Uterus (tissue), 4 donors: ENCODE measurements around the gene BRF1. TPM values are rescaled to one million over a fixed set of nuclear protein-coding genes. Genes with fewer than 3 reads are reported as not detected.

Experiments
- DNase-seq, 2 donors: peaks; one replicate each; pipeline ENCODE4 v3.0.0-alpha.2; 2019 to 2020
- H3K27ac ChIP-seq, 2 donors: fragments of 200-600 bp; sonication (generic); 1 replicate in 1 of 2; 2 replicates in 1 of 2; pipeline ENCODE4 v1.5.1; 2016 to 2018
- H3K27me3 ChIP-seq, 2 donors: fragments of 200-600 bp; sonication (generic); one replicate each; pipeline ENCODE4 v1.5.1; 2018 to 2019; ENCODE audit warnings: control low read depth in 1 of 2
- H3K36me3 ChIP-seq, 2 donors: fragments of 200-600 bp; sonication (generic); one replicate each; pipeline ENCODE4 v1.5.1; 2019; ENCODE audit warnings: control low read depth in 1 of 2
- H3K4me1 ChIP-seq, 2 donors: fragments of 200-600 bp; sonication (generic); one replicate each; pipeline ENCODE4 v1.5.1; 2018 to 2019; ENCODE audit warnings: control low read depth in 1 of 2
- H3K4me3 ChIP-seq, 2 donors: fragments of 200-600 bp; sonication (generic); 1 replicate in 1 of 2; 2 replicates in 1 of 2; pipeline ENCODE4 v1.5.1; 2018 to 2019; ENCODE audit warnings: mild to moderate bottlenecking in 1 of 2
- H3K9me3 ChIP-seq, 2 donors: fragments of 200-600 bp; sonication (generic); one replicate each; pipeline ENCODE4 v1.5.1; 2019; ENCODE audit warnings: control low read depth in 1 of 2
- POLR2A ChIP-seq, 2 donors: fragments of 450-650 bp; IDR thresholded peaks; one replicate each; pipeline ENCODE4 v1.6.1; 2016; ENCODE audit warnings: antibody characterized with exemption in 2 of 2, mild to moderate bottlenecking in 1 of 2, moderate library complexity in 1 of 2
- intact Hi-C: fragments of 100-400 bp; cut with DNase I; formaldehyde crosslinking; loops from one replicate; pipeline ENCODE4 v1.15.1; 2023; ENCODE audit warnings: low total_unique reads
- total RNA-seq, 4 donors: library from RNA; depleted of rRNA in 3 of 4; stranded (reverse); fragments of >200 nt in 3 of 4; gene quantifications; one replicate each; pipeline versions ENCODE4 v1.1.0 to v1.2.4, GENCODE V29; 2014 to 2023
- TF ChIP-seq, protein P1 (sequence below), 4 experiments: fragments of 200-600 bp in 2 of 4; fragments of 450-650 bp in 2 of 4; sonication (generic) in 2 of 4; IDR thresholded peaks; one replicate each; pipeline ENCODE4 v1.5.1; 2016 to 2019; ENCODE audit warnings: antibody characterized with exemption in 4 of 4, mild to moderate bottlenecking in 2 of 4, moderate library complexity in 1 of 4
- donor health status: DM: yes; HTN: yes; CAD: no.

The BRF1 gene
- total RNA-seq, 4 donors from 2014 or later, result 9.7 to 77.7 (median 61.3) TPM

GRCh38 chr14:105250986-105251385 lies 49.8 kb downstream of the BRF1 start:
- Histone ChIP-seq H3K9me3 (no peaks in the 10 kb centered on the region), H3K27ac (no peak overlapping the region), H3K27me3 (no peaks in the 10 kb centered on the region), H3K4me1 (no peaks in the 10 kb centered on the region), H3K36me3 (no peaks in the 10 kb centered on the region), H3K4me3 (no peak overlapping the region)
- DNase-seq, result no peak
- no peak for TF ChIP-seq POLR2A (IDR thresholded peaks at IDR 0.05)
- TF ChIP-seq, protein P1, sequence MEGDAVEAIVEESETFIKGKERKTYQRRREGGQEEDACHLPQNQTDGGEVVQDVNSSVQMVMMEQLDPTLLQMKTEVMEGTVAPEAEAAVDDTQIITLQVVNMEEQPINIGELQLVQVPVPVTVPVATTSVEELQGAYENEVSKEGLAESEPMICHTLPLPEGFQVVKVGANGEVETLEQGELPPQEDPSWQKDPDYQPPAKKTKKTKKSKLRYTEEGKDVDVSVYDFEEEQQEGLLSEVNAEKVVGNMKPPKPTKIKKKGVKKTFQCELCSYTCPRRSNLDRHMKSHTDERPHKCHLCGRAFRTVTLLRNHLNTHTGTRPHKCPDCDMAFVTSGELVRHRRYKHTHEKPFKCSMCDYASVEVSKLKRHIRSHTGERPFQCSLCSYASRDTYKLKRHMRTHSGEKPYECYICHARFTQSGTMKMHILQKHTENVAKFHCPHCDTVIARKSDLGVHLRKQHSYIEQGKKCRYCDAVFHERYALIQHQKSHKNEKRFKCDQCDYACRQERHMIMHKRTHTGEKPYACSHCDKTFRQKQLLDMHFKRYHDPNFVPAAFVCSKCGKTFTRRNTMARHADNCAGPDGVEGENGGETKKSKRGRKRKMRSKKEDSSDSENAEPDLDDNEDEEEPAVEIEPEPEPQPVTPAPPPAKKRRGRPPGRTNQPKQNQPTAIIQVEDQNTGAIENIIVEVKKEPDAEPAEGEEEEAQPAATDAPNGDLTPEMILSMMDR (IDR thresholded peaks at IDR 0.05), result no peak
- intact Hi-C loops, result no loop called here

DNA sequence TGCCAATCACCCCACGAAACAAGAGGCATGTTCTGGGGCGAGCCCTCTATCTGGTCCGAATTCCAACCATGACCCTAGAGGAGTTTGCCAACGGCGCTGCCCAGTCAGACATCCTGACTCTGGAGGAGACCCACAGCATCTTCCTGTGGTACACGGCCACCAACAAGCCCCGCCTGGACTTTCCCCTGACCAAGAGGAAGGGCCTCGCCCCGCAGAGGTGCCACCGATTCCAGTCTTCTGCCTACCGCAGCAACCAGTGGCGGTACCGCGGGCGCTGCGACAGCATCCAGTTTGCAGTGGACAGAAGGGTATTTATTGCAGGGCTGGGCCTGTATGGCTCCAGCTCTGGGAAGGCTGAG lies 50.8 kb downstream of the BRF1 start:
- Histone ChIP-seq H3K9me3 (no peaks in the 10 kb centered on the region), H3K36me3 (no peaks in the 10 kb centered on the region), H3K4me3 (no peak overlapping the region), H3K4me1 (no peaks in the 10 kb centered on the region), H3K27ac (no peak overlapping the region), H3K27me3 (no peaks in the 10 kb centered on the region)
- intact Hi-C loops, result no loop called here
- no peak for TF ChIP-seq POLR2A (IDR thresholded peaks at IDR 0.05)
- TF ChIP-seq, protein P1 (IDR thresholded peaks at IDR 0.05), result no peak
- no peak for DNase-seq

DNA sequence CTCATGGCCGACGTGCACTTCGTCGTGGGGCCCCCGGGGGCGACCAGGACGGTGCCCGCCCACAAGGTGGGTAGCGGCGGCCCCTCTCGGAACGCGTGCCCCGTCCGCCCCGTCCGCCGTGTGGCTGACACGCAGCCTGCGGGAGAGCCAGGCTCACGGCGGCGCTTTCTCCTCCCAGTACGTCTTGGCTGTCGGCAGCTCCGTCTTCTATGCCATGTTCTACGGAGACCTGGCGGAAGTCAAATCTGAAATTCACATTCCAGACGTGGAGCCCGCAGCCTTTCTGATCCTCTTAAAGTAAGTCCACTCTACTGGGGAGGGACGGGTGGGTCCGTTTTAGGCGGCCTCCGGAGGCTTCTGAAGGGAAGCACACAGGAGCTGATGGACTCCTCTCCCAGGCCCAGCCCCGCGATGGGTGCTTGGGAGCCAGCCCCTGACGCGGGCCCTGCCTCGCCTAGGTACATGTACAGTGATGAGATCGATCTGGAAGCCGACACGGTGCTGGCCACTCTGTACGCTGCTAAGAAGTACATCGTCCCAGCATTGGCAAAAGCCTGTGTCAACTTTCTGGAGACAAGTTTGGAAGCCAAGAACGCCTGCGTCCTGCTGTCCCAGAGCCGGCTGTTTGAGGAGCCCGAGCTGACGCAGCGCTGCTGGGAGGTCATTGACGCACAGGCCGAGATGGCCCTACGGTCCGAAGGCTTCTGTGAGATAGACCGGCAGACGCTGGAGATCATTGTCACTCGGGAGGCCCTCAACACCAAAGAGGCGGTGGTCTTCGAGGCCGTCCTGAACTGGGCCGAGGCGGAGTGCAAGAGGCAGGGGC lies 51.4 kb downstream of the BRF1 start:
- H3K4me1 ChIP-seq, result no peaks in the 10 kb centered on the region
- H3K36me3 ChIP-seq, result no peaks in the 10 kb centered on the region
- peak overlapping the region; percentile 32 to 54 for H3K4me3 ChIP-seq
- H3K27me3 ChIP-seq, result no peaks in the 10 kb centered on the region
- DNase-seq, result no peak
- H3K27ac ChIP-seq, result peak overlapping the region; percentile 87 to 88
- H3K9me3 ChIP-seq, result no peaks in the 10 kb centered on the region
- intact Hi-C loops, result no loop called here
- TF ChIP-seq, protein P1 (IDR thresholded peaks at IDR 0.05), result peak in 1 of 4 experiments; percentile 8
- TF ChIP-seq POLR2A (IDR thresholded peaks at IDR 0.05), result no peak

DNA sequence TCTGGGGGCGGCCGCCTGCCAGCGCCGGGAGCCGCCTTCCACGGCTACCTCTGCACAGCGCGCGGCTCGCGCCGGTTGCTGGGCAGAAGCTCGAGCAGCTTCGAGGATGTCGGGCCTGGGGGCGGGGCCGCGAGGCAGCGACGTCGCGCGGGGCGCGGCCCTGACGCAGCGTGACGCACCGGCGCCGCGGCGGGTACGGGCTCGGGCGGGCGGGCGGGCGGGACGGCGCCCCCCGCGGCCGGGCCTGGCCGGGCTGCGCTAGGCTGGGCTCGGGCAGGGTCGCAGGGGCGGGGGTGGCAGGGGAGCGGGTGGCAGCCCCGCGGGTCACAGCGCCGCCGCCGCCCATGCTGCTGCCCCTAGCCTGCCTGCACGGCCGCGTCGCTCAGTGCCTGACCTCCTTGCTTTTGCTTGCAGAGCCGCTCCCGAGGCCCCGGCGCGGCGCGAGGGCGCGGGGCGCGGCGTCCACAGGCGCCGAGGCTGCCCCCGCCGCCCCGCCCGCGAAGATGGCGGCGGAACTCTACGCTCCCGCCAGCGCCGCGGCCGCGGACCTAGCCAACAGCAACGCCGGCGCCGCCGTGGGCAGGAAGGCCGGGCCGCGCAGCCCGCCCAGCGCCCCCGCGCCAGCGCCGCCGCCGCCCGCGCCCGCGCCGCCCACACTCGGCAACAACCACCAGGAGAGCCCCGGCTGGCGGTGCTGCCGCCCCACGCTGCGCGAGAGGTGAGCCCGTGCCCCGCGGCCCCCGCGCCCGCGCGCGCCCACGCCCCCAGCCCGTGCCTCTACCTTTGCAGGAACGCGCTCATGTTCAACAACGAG lies 52.2 kb downstream of the BRF1 start, which contains the start of gene BTBD6:
Gene BTBD6 (plus strand): TSS at position 166 of the 814 bp plus-strand sequence. CDS start 179 bp downstream, at position 345.
- DNase-seq, result peak; percentile 77 to 85
- Histone ChIP-seq H3K36me3 (no peaks in the 10 kb centered on the region), H3K27ac (peak within 1 kb of the TSS; percentile 87 to 88), H3K4me1 (no peaks in the 10 kb centered on the region), H3K27me3 (no peaks in the 10 kb centered on the region), H3K4me3 (peak within 1 kb of the TSS; percentile 32 to 54), H3K9me3 (no peaks in the 10 kb centered on the region)
- intact Hi-C loops, result no loop called here
- peak in 1 of 2 donors; percentile 45 for TF ChIP-seq POLR2A (IDR thresholded peaks at IDR 0.05)
- TF ChIP-seq, protein P1 (IDR thresholded peaks at IDR 0.05), result peak in 1 of 4 experiments; percentile 19
